ENCODE results near the gene LDLR.
"Not testable (repeated sequence)": the region's sequence is repeated elsewhere in the genome, so short reads cannot be mapped to it uniquely, and the experiment has no call there.

LDLR gene

GRCh38 chr19:11141937-11142527, 52.8 kb downstream of the LDLR start:
- FAIRE-seq, result no peak

GRCh38 chr19:11142528-11143171, 53.4 kb downstream of the LDLR start:
- no peak for FAIRE-seq

DNA sequence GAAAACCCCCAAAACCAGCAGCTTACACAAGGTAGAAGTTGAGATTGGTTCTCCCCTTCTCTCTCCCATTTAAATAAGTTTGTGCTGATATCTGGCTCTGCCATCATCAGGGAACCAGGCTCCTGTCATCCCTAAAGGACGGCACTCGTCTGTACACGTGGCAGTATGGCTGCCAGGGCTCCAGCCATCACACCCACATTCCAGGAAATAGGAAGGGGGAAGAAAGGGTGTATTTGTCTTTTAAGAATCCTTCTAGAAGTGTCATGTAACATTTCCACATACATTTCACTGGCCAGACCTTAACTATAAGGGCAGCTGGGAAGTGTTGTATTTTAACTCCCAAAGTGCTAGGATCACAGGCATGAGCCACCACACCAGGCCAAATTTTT, 56.3 kb downstream of the LDLR start:
- FAIRE-seq, result no peak

GRCh38 chr19:11148001-11148400, 58.7 kb downstream of the LDLR start:
- FAIRE-seq, result no peak

DNA sequence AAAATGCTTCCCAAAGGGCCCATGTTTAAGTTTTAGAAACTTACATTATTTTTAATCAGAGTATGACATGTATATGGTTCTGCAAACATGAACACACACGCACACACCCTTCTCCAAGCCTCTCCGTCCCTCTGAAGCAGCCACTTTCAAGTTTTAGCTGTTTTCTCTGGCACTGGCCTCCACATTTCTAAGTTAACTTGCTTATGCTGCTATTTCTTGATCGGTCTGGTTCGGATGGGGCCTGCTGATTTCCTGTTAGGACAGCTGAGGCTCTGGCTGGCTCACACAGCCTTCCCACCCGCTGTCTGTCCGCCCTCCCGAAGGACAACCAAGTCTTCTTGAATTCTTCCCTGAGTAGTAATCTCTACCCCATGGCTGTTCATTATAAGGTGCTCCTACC, 61.9 kb downstream of the LDLR start:
- FAIRE-seq, result no peak

DNA sequence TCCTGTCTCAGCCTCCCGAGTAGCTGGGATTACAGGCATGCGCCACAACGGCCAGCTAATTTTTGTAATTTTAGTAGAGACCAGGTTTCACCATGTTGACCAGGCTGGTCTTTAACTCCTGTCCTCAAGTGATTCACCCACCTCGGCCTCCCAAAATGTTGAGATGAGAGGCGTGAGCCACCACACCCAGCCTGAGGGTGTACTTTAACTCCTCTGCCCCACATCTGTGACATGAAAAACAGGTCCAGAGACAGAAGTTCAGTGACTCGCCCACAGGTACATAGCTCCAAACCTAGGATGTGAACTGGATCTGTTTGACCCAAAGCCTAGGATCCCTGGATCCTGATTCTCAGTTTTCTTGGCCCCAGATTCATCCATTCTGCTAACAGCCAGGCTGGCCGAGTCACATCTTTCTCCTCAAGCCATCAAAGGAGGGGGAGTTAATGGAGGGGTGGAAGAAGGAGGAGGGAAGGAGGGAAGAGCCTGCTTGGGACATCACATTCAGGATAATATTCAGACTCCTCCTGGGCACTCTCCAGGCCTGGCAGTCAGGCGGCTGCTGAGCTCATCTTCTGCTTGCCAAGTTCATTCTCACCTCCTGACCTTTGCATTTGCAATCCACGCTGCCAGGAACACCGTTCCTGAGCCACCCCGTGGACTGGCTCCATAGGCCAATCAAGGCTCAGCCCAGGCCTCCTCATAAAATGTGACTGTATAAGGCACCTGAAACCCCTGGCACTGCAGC, 63.2 kb downstream of the LDLR start:
- FAIRE-seq, result no peak

DNA sequence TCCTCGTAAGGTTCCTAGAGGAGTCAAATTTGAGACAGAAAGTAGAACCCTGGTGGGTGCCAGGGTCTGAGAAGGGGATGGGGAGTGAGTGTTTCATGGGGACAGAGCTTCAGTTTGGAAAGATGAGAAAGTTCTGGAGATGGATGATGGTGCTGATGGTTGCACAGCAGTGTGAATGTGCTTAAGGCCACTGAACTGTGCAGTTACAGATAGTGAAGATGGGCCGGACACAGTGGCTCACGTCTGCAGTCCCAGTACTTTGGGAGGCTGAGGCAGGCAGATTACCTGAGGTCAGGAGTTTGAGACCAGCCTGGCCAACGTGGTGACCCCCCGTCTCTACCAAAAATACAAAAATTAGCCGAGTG, 65.4 kb downstream of the LDLR start:
- FAIRE-seq, result no peak

GRCh38 chr19:11155373-11156120, 66.3 kb downstream of the LDLR start, which contains the start of gene SPC24:
Gene SPC24 (minus strand): TSS chr19:11155782. CDS start chr19:11155776, 6 bp downstream.
- FAIRE-seq, result peak; percentile 90

- FAIRE-seq, result no peak
These were observed 70.6 kb downstream of the LDLR start for GRCh38 chr19:11159598-11160439.

DNA sequence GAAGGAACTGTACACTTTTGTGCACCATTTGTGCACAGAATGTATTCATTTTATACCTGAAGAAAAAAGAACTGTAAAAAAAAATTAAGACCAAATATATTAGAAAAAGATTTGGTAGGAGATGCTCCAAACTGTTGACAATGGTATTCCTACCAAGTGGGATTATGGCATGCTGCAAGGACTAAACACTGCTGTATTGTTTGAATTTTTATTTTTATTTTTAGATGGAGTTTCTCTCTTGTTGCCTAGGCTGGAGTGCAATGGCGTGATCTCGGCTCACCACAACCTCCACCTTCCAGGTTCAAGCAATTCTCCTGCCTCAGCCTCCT, 71.1 kb downstream of the LDLR start:
- FAIRE-seq, result not testable (repeated sequence)

GRCh38 chr19:11164296-11164695, 75.0 kb downstream of the LDLR start:
- FAIRE-seq, result no peak

DNA sequence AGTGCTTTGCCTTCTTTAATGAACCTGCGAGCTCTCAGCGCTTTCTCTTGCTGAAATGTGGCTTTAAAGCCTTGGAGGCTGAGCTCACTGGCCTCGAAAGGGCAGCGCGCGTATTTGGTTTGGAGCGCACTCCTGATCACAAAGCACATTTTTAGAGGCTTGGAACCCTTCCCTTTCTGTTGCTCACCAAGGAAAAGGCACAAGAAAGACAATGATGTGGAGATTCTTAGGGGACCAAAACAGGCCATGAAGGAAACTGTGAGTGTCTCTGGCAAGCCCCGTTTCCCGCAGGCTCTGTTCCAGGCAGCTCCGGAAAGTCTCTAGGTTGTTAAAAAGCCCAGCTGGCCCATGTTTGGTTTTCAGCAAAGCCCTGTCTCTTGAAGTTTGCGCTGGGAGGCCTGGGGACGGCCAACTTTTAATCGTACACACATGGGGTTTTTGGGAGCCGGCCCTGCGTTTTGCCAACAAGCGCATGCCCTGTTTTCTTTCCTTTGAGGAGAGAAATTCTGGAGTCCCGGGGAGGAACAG, 75.7 kb downstream of the LDLR start:
- FAIRE-seq, result peak; percentile 89

DNA sequence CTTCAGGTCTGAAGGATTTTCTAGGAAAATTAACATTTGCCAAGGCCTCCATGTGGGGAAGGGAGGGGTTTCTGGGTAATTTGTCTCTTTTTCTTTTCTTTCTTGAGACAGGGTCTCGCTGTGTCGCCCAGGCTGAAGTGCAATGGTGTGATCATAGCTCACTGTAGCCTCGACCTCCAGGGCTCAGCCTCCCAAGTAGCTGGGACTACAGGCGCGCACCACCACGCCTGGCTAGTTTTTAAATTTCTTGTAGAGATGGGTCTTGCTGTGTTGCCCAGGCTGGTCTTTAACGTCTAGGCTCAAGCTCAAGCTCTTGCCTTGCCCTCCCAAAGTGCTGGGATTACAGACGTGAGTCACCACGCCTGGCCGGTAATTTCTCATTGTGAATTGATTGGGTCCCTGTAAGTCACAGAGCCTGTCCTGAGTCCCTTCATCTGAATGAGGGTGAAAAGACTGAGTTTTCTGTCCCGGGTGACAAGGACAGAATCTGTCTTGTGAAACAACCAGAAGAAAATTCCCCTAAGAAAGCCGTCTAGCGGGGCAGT, 76.3 kb downstream of the LDLR start:
- no peak for FAIRE-seq

DNA sequence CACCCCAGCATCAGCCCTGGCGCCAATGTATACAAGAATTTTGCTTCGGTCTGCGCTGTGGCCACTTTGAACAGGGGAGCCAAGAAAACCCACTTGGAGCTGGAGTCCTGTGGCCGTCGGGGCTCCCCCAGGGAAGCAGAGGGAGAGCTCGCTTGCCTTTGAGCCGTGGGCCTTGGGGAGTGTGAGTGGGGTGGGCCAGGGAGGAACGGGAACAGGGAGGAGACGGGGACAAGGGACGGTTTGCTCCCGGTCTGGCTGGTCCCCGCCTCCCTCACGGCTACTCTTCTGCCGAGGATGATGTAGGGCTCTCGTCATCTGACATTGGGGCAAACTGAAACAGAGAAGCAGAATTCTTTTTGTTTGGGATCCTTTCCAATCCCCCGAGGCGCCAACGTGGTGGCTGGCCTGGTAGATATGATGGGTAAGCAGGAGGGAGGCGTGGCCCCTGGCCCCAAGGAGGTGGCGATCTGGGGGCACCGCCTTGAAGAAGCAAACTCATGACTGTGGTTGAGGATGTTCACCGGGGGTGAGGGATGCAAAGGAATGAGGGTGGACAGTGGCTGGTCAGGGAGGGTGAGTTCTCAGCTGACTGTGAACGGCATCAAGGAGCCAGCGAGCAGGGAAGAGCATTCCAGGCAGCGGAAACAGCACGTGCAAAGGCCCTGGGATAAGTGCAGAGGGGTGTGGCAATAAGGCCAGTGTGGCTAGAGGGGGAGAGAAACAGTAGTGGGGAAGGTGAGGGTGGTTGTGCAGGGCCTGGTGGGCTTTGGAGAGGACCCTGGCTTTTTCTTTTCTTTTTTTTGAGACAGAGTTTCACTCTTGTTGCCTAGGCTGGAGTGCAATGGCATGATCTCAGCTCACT, 77.2 kb downstream of the LDLR start:
- FAIRE-seq, result no peak

DNA sequence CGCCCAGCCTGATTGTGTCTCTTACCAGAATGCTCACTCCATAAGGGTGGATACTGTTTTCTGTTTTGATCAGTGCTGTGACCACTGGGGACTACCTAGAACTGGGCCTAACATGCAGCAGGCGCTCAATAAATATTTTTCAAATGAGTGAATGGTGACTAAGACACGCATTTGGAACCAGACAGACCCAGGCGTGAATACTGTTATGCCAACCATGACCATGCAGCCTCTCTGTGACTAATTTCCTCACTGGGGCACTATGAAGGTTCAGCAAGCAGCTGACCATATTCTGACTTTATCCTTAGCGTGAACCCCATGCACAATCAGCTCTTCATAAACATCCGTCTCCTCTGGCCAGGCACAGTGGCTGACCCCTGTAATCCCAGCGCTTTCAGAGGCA, 79.3 kb downstream of the LDLR start:
- FAIRE-seq, result no peak

DNA sequence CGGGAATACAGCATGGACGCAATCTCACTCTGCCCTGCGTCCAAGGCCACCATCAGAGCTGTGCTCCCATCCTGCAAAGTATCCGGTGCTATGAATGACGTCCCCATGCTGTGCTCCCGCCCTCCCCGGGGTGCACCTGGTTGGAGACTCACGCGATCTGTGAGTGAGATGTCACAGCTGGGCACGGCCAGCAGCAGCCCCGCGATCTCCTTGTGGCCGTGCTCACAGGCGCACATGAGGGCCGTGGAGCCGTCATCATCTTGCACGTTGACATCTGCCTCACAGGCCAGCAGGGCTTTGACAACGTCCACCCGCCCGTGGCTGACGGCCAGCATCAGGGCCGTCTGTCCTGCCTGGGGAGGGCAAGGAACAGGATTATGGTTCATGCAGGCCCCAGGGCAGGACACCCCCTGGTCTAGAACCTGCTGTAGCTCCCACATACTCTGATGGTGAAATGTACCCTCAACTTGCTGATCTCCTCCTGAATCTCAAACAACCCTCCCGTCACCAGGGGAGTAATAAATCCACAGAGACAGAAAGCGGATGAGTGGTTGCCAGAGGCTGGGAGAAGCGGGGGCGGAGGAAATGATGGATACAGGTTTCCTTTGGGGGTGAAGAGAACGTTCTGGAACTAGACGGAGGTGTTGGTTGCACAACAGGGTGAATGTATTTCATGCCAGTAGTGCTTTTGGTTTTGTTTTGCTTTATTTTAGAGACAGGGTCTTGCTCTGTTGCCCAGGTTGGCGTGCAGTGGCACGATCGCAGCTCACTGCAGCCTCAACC, 80.8 kb downstream of the LDLR start:
- FAIRE-seq, result no peak

DNA sequence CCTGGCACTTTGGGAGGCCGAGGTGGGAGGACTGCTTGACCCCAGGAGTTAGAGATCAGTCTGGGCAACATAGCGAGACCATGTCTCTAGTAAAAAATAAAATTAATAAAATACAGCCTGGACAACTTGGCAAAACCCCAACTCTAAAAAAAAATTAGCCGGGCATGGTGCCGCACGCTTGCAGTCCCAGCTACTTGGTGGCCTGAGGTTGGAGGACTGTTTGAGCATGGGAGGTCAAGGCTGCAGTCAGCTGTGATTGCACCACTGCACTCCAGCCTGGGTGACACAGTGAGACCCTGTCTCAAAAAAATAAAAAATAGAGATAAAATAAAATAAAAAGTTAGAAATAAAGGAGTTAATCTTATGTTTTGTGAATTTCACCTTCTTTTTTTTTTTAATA, 81.9 kb downstream of the LDLR start:
- no peak for FAIRE-seq

GRCh38 chr19:11172576-11172975, 83.3 kb downstream of the LDLR start:
- FAIRE-seq, result no peak

DNA sequence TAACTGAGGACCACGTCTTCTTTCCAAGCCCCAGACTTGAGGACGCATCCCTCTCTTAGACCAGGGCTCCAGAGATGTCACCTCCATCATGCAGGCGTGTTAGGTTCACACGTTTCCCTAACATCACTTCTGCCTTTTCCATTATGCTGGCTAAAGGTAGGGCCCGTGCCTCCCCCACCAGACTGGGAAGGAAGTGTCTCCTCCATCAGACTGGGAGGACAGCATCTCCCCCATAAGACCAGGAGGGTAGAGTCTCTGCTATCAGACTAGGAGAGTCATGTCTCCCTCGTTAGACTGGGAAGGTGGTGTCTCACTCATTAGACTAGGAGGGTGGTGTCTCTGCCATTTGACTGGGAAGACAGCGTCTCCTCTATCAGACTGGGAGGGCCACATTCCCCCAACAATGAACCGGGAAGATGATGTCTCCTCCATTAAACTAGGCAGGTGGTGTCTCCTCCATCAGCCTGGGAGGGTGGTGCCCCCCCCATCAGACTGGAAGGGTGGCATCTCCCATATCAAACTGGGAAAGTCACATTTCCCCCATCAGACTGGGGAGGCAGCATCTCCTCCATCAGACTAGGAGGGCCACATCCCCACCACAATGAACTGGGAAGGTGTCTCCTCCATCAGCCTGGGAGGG, 84.4 kb downstream of the LDLR start:
- FAIRE-seq, result no peak

DNA sequence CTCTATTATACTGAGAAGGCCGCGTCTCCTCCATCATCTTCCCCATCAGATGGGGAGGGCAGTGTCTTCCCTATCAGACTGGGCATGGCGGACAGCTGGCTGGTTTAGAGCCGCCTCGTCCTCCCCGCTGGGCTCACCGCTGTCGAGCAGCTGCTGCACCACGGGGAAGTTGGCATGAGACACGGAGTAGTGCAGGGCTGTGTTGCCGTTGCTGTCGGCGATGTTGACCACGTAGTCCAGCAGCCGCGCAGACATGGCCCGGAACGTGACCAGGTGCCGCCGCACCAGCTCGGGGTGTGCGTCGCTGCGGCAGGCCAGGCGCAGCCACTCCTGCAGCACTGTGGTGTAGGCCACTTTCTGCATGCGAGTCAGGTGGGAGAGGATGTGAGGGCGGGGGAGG, 85.1 kb downstream of the LDLR start:
- FAIRE-seq, result no peak

Data from endometrium (tissue), 2 donors.